ENCODE data around the gene KCTD14. TPM values are rescaled to one million over a fixed set of nuclear protein-coding genes. Genes with fewer than 3 reads are reported as not detected.
A peak's percentile ranks its signal among the peaks of the same experiment; 100 is the strongest.

KCTD14 gene
- total RNA-seq, 1 donor from 2014 or later, result 1.0 TPM

- Histone ChIP-seq H3K27me3 (ENCODE audit: insufficient read depth, low read length) (no peaks in the 10 kb centered on the region), H3K9ac (ENCODE audit: low read length) (no peak overlapping the region), H4K20me1 (ENCODE audit: insufficient read depth, low read length) (no peaks in the 10 kb centered on the region), H3K79me2 (ENCODE audit: insufficient read depth, low read length) (no peaks in the 10 kb centered on the region), H3K4me2 (ENCODE audit: low read length) (no peak overlapping the region), H2AFZ (ENCODE audit: low read depth, low read length) (no peak overlapping the region), H3K9me3 (ENCODE audit: insufficient read depth, low read depth, low read length) (no peaks in the 10 kb centered on the region), H3K4me1 (ENCODE audit: insufficient read depth, low read length) (peaks cover 22% of the 10 kb centered on the region), H3K4me3 (ENCODE audit: insufficient read depth, low read depth, low read length) (no peak overlapping the region), H3K36me3 (ENCODE audit: insufficient read depth, low read length) (no peaks in the 10 kb centered on the region), H3K27ac (ENCODE audit: low read depth, low read length) (no peak overlapping the region)
- Mint-ChIP-seq H3K27me3 (ENCODE audit: low read depth, unreplicated experiment) (peaks cover 5% of the 10 kb centered on the region), H3K4me3 (ENCODE audit: unreplicated experiment) (no peak overlapping the region), H3K27ac (ENCODE audit: unreplicated experiment) (no peak overlapping the region), H3K9me3 (ENCODE audit: unreplicated experiment) (no peaks in the 10 kb centered on the region), H3K36me3 (ENCODE audit: low read depth, unreplicated experiment) (peaks cover 3% of the 10 kb centered on the region), H3K4me1 (ENCODE audit: low read depth, unreplicated experiment) (peaks cover 11% of the 10 kb centered on the region)
- no peak for FAIRE-seq
- TF ChIP-seq EZH2 (IDR thresholded peaks at IDR 0.05; ENCODE audit: insufficient read depth, low read length) (no peak), CTCF (IDR thresholded peaks at IDR 0.05; ENCODE audit: insufficient read depth, low read depth, low read length) (no peak)
- DNase-seq (ENCODE audit: low read depth), result peak; percentile 39
Measured at GRCh38 chr11:78038697-78039313, 15.7 kb upstream of the KCTD14 start.

GRCh38 chr11:78037825-78038620 is 14.9 kb upstream of the KCTD14 start:
- Mint-ChIP-seq H3K4me1 (ENCODE audit: low read depth, unreplicated experiment) (peaks cover 11% of the 10 kb centered on the region), H3K9me3 (ENCODE audit: unreplicated experiment) (no peaks in the 10 kb centered on the region), H3K36me3 (ENCODE audit: low read depth, unreplicated experiment) (peaks cover 3% of the 10 kb centered on the region), H3K4me3 (ENCODE audit: unreplicated experiment) (no peak overlapping the region), H3K27ac (ENCODE audit: unreplicated experiment) (no peak overlapping the region), H3K27me3 (ENCODE audit: low read depth, unreplicated experiment) (no peaks in the 10 kb centered on the region)
- TF ChIP-seq EZH2 (IDR thresholded peaks at IDR 0.05; ENCODE audit: insufficient read depth, low read length) (no peak), CTCF (IDR thresholded peaks at IDR 0.05; ENCODE audit: insufficient read depth, low read depth, low read length) (no peak)
- H4K20me1 ChIP-seq (ENCODE audit: insufficient read depth, low read length), result no peaks in the 10 kb centered on the region
- no peak for DNase-seq (ENCODE audit: low read depth)
- H3K9me3 ChIP-seq (ENCODE audit: insufficient read depth, low read depth, low read length), result no peaks in the 10 kb centered on the region
- H3K79me2 ChIP-seq (ENCODE audit: insufficient read depth, low read length), result no peaks in the 10 kb centered on the region
- FAIRE-seq, result no peak
- no peak overlapping the region for H2AFZ ChIP-seq (ENCODE audit: low read depth, low read length)
- H3K9ac ChIP-seq (ENCODE audit: low read length), result no peak overlapping the region
- no peaks in the 10 kb centered on the region for H3K27me3 ChIP-seq (ENCODE audit: insufficient read depth, low read length)
- no peak overlapping the region for H3K27ac ChIP-seq (ENCODE audit: low read depth, low read length)
- H3K4me2 ChIP-seq (ENCODE audit: low read length), result no peak overlapping the region
- peaks cover 22% of the 10 kb centered on the region for H3K4me1 ChIP-seq (ENCODE audit: insufficient read depth, low read length)
- H3K36me3 ChIP-seq (ENCODE audit: insufficient read depth, low read length), result no peaks in the 10 kb centered on the region
- no peak overlapping the region for H3K4me3 ChIP-seq (ENCODE audit: insufficient read depth, low read depth, low read length)

GRCh38 chr11:78037056-78037455 is 14.0 kb upstream of the KCTD14 start:
- H3K4me3 ChIP-seq (ENCODE audit: insufficient read depth, low read depth, low read length), result no peak overlapping the region
- no peaks in the 10 kb centered on the region for H3K27me3 ChIP-seq (ENCODE audit: insufficient read depth, low read length)
- no peak for DNase-seq (ENCODE audit: low read depth)
- no peak overlapping the region for H3K4me3 Mint-ChIP-seq (ENCODE audit: unreplicated experiment)
- no peaks in the 10 kb centered on the region for H4K20me1 ChIP-seq (ENCODE audit: insufficient read depth, low read length)
- no peak overlapping the region for H3K9ac ChIP-seq (ENCODE audit: low read length)
- H3K27ac ChIP-seq (ENCODE audit: low read depth, low read length), result no peak overlapping the region
- peaks cover 11% of the 10 kb centered on the region for H3K4me1 Mint-ChIP-seq (ENCODE audit: low read depth, unreplicated experiment)
- H3K4me2 ChIP-seq (ENCODE audit: low read length), result no peak overlapping the region
- H3K9me3 Mint-ChIP-seq (ENCODE audit: unreplicated experiment), result no peaks in the 10 kb centered on the region
- H3K9me3 ChIP-seq (ENCODE audit: insufficient read depth, low read depth, low read length), result no peaks in the 10 kb centered on the region
- no peak overlapping the region for H3K27ac Mint-ChIP-seq (ENCODE audit: unreplicated experiment)
- no peak for TF ChIP-seq EZH2 (IDR thresholded peaks at IDR 0.05; ENCODE audit: insufficient read depth, low read length)
- TF ChIP-seq CTCF (IDR thresholded peaks at IDR 0.05; ENCODE audit: insufficient read depth, low read depth, low read length), result no peak
- H3K36me3 ChIP-seq (ENCODE audit: insufficient read depth, low read length), result no peaks in the 10 kb centered on the region
- H3K36me3 Mint-ChIP-seq (ENCODE audit: low read depth, unreplicated experiment), result peaks cover 3% of the 10 kb centered on the region
- no peaks in the 10 kb centered on the region for H3K79me2 ChIP-seq (ENCODE audit: insufficient read depth, low read length)
- H2AFZ ChIP-seq (ENCODE audit: low read depth, low read length), result no peak overlapping the region
- no peaks in the 10 kb centered on the region for H3K27me3 Mint-ChIP-seq (ENCODE audit: low read depth, unreplicated experiment)
- no peak for FAIRE-seq
- peaks cover 22% of the 10 kb centered on the region for H3K4me1 ChIP-seq (ENCODE audit: insufficient read depth, low read length)
